22Rv1 (cell line): ENCODE measurements around the gene OGN.

Experiments used
- ZFX ChIP-seq: fragments of 450-650 bp; IDR thresholded peaks from 2 replicates; pipeline ENCODE4 v1.6.1; 2017; ENCODE audit warnings: antibody characterized with exemption, borderline replicate concordance
- TF ChIP-seq, protein P1 (sequence below): fragments of 450-650 bp; IDR thresholded peaks from 2 replicates; pipeline ENCODE4 v1.5.1; 2017; ENCODE audit warnings: mild to moderate bottlenecking

- TF ChIP-seq, protein P1, sequence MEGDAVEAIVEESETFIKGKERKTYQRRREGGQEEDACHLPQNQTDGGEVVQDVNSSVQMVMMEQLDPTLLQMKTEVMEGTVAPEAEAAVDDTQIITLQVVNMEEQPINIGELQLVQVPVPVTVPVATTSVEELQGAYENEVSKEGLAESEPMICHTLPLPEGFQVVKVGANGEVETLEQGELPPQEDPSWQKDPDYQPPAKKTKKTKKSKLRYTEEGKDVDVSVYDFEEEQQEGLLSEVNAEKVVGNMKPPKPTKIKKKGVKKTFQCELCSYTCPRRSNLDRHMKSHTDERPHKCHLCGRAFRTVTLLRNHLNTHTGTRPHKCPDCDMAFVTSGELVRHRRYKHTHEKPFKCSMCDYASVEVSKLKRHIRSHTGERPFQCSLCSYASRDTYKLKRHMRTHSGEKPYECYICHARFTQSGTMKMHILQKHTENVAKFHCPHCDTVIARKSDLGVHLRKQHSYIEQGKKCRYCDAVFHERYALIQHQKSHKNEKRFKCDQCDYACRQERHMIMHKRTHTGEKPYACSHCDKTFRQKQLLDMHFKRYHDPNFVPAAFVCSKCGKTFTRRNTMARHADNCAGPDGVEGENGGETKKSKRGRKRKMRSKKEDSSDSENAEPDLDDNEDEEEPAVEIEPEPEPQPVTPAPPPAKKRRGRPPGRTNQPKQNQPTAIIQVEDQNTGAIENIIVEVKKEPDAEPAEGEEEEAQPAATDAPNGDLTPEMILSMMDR = no peak
- no peak for TF ChIP-seq ZFX
These were observed 18.9 kb downstream of the OGN start for GRCh38 chr9:92385477-92385876.
